ENCODE data around the gene INPP5A. TPM values are rescaled to one million over a fixed set of nuclear protein-coding genes. Genes with fewer than 3 reads are reported as not detected.

Gene INPP5A
- total and polyA plus RNA-seq, 9 of the 15 experiments (the other 6 are each of a cell fraction or from before 2014, with no cell fraction given), result 0.66 to 11.6 (median 7.7) TPM

DNA sequence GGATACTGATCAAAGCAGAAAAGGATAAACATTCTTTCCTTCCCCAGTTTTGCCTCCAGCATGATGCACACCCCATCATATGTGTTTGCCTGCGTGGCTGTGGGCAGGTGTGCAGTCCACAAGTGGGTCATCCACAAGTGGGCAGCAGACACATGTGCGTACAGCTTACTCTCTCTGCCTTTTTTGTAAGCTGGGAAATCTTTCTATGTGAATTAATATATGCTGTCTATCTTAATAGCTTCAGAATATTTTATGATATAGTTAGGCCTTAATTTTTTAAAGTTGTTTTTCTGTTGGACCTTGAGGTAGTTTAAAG lies 80.1 kb downstream of the INPP5A start:
- no peak for DNase-seq (ENCODE audit: extremely low read depth in 1 of 4, low spot score in 3 of 4)
- no peak for FAIRE-seq
- Histone ChIP-seq H3K4me1 (replicated peaks in 1 of 2; ENCODE audit: control insufficient read depth in 2 of 2, insufficient read depth in 2 of 2, low read length in 2 of 2) (peaks cover 0 to 6% of the 10 kb centered on the region in 2 experiments; a peak in 1 of 5 replicates), H3K27me3 (ENCODE audit: control insufficient read depth in 2 of 2, insufficient read depth in 2 of 2, low read length in 2 of 2) (no peaks in the 10 kb centered on the region), H3K9ac (ENCODE audit: insufficient read depth in 1 of 2, low read depth in 2 of 2, low read length in 2 of 2) (no peak overlapping the region), H2AFZ (ENCODE audit: low read depth, low read length) (no peak overlapping the region), H3K79me2 (ENCODE audit: control insufficient read depth, insufficient read depth, low read length) (no peaks in the 10 kb centered on the region), H3K9me3 (replicated peaks; ENCODE audit: control insufficient read depth, insufficient read depth, low read depth, low read length) (no peaks in the 10 kb centered on the region), H3K27ac (ENCODE audit: extremely low read depth, low read depth, low read length) (no peak overlapping the region), H3K9me1 (ENCODE audit: control insufficient read depth, insufficient read depth, low read length) (peaks cover 2% of the 10 kb centered on the region), H4K20me1 (replicated peaks; ENCODE audit: control insufficient read depth, insufficient read depth, low read length) (no peaks in the 10 kb centered on the region), H3K36me3 (ENCODE audit: control insufficient read depth, insufficient read depth, low read length) (no peaks in the 10 kb centered on the region), H3K4me2 (ENCODE audit: insufficient read depth, low read length) (no peak overlapping the region), H3K4me3 (no peak overlapping the region)
- in situ Hi-C loops (cut with MboI) (no loop called here), intact Hi-C loops (cut with micrococcal nuclease) (no loop called here)
- WGBS (ENCODE audit: insufficient coverage, low coverage, missing lambda C conversion rate), result 85% methylated on average over 2 of the region's 2 CpGs
- no peak for ATAC-seq
- ChIA-PET CTCF (ENCODE audit: low intra/inter-chr PET ratio) (no interaction called here), POLR2A (interaction anchor here (0.6 to 1.6 kb wide), 2 partner anchors 16 to 514 kb away, joined by 3 read pairs; no protein-coding TSS in a partner anchor)
- no TSS peak for BruUV-seq (replicated peaks)
- TF ChIP-seq XRCC3 (IDR thresholded peaks at IDR 0.05), result no peak
- TF ChIP-seq TEAD1 (CRISPR knock-in tag; IDR thresholded peaks at IDR 0.05), result no peak
- no peak for TF ChIP-seq EP400 (IDR thresholded peaks at IDR 0.05)
- TF ChIP-seq ELF4 (CRISPR knock-in tag; IDR thresholded peaks at IDR 0.05), result no peak
- TF ChIP-seq NR2C1 (IDR thresholded peaks at IDR 0.05), result no peak
- TF ChIP-seq NR2C1 (tag; IDR thresholded peaks at IDR 0.05), result no peak
- no peak for TF ChIP-seq ESRRB (CRISPR knock-in tag; IDR thresholded peaks at IDR 0.05; ENCODE audit: borderline replicate concordance)
- no peak for TF ChIP-seq ZNF644 (tag; IDR thresholded peaks at IDR 0.05; ENCODE audit: low read depth)
- TF ChIP-seq, protein P1, sequence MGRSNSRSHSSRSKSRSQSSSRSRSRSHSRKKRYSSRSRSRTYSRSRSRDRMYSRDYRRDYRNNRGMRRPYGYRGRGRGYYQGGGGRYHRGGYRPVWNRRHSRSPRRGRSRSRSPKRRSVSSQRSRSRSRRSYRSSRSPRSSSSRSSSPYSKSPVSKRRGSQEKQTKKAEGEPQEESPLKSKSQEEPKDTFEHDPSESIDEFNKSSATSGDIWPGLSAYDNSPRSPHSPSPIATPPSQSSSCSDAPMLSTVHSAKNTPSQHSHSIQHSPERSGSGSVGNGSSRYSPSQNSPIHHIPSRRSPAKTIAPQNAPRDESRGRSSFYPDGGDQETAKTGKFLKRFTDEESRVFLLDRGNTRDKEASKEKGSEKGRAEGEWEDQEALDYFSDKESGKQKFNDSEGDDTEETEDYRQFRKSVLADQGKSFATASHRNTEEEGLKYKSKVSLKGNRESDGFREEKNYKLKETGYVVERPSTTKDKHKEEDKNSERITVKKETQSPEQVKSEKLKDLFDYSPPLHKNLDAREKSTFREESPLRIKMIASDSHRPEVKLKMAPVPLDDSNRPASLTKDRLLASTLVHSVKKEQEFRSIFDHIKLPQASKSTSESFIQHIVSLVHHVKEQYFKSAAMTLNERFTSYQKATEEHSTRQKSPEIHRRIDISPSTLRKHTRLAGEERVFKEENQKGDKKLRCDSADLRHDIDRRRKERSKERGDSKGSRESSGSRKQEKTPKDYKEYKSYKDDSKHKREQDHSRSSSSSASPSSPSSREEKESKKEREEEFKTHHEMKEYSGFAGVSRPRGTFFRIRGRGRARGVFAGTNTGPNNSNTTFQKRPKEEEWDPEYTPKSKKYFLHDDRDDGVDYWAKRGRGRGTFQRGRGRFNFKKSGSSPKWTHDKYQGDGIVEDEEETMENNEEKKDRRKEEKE (IDR thresholded peaks at IDR 0.05; ENCODE audit: borderline replicate concordance in 1 of 2, control insufficient read depth in 1 of 2, low read depth in 2 of 2, low read length in 1 of 2), result no peak
- no peak for TF ChIP-seq MEF2D (tag; conservative IDR thresholded peaks at IDR 0.05; ENCODE audit: low read depth)
- TF ChIP-seq ZBTB2 (IDR thresholded peaks at IDR 0.05), result no peak
- TF ChIP-seq ZNF830 (CRISPR knock-in tag; IDR thresholded peaks at IDR 0.05), result no peak
- TF ChIP-seq SMC3 (conservative IDR thresholded peaks at IDR 0.05; ENCODE audit: insufficient read depth, low read depth, low read length), result no peak
- no peak for TF ChIP-seq THAP7 (CRISPR knock-in tag; IDR thresholded peaks at IDR 0.05)
- no peak for TF ChIP-seq ELF2 (CRISPR knock-in tag; IDR thresholded peaks at IDR 0.05)
- TF ChIP-seq SIX5 (IDR thresholded peaks at IDR 0.05; ENCODE audit: borderline replicate concordance in 1 of 2, insufficient read depth in 1 of 2, low read depth in 1 of 2, low read length in 2 of 2), result no peak
- TF ChIP-seq ETV6 (IDR thresholded peaks at IDR 0.05; ENCODE audit: borderline replicate concordance in 1 of 2, low read depth in 2 of 2, low read length in 1 of 2), result no peak
- no peak for TF ChIP-seq ETV6 (CRISPR knock-in tag; IDR thresholded peaks at IDR 0.05; ENCODE audit: borderline replicate concordance)
- TF ChIP-seq ZNF143 (CRISPR knock-in tag; IDR thresholded peaks at IDR 0.05), result no peak
- TF ChIP-seq HSF4 (CRISPR knock-in tag; IDR thresholded peaks at IDR 0.05; ENCODE audit: borderline replicate concordance), result no peak

Data from K562 (cell line).